CD4-positive, alpha-beta T cell treated with Interleukin-4 for 1 hour (primary cell): Measurements from ENCODE around the gene AUH.
"Not testable (repeated sequence)": the region's sequence is repeated elsewhere in the genome, so short reads cannot be mapped to it uniquely, and the experiment has no call there.

Source experiments
- DNase-seq, 2 donors: peaks; one replicate each; pipeline ENCODE4 v3.0.0-alpha.2; 2020 to 2022

Gene AUH

GRCh38 chr9:91206806-91207205 lies 154.9 kb downstream of the AUH start:
- no peak for DNase-seq

- DNase-seq, result no peak
These were observed 158.9 kb downstream of the AUH start for GRCh38 chr9:91202736-91203283.

DNA sequence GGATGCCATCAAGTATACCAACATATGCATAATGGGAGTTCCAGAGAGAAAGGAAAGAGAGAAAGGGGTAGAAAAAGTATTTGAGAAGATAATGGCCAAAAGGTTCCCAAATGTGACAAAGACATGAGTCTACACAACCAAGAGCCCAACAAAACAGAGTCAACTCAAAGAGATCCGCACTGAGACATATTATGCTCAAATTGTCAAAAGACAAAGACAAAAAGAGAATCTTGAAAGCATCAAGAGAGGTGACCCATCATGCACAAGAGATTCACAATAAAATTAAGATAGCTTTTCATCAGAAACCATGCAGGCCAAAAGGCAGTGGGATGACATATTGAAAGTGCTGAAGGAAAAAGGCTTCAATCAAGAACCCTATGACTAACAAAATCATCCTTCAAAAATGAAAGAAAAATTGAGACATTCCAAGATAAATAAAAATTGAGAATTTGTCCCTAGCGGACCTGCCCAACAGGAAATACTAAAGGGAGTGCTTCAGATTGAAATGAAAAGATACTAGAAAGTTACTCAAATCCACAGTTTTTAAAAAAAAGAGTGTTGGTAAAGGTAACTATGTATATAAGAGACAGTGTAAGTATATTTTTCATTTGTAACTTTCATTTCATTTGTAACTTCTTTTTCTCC lies 160.9 kb downstream of the AUH start:
- DNase-seq, result no peak

- peak in 1 of 2 donors; percentile 56 for DNase-seq
These were observed 161.8 kb downstream of the AUH start for GRCh38 chr9:91199739-91200497.

- DNase-seq, result not testable (repeated sequence)
These were observed 162.8 kb downstream of the AUH start for GRCh38 chr9:91198881-91199280.

DNA sequence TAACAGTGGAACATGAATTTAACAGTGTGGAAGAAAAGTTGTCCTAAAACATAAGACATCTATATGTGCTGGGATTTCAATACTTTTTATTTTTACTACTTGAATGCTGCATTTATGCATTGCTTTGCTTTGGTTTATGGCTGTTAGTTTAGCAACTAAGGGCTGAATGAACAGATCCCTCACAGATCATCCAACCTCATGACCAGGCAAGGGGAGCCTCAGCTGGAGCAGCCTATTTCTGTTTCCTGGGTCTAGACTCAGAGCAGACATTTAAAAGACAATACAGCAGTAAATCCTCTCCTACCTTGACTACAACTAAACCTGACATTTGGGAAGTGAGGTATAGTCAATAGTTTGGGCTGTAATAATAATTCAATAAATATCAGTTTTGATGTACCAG lies 163.3 kb downstream of the AUH start:
- no peak for DNase-seq

DNA sequence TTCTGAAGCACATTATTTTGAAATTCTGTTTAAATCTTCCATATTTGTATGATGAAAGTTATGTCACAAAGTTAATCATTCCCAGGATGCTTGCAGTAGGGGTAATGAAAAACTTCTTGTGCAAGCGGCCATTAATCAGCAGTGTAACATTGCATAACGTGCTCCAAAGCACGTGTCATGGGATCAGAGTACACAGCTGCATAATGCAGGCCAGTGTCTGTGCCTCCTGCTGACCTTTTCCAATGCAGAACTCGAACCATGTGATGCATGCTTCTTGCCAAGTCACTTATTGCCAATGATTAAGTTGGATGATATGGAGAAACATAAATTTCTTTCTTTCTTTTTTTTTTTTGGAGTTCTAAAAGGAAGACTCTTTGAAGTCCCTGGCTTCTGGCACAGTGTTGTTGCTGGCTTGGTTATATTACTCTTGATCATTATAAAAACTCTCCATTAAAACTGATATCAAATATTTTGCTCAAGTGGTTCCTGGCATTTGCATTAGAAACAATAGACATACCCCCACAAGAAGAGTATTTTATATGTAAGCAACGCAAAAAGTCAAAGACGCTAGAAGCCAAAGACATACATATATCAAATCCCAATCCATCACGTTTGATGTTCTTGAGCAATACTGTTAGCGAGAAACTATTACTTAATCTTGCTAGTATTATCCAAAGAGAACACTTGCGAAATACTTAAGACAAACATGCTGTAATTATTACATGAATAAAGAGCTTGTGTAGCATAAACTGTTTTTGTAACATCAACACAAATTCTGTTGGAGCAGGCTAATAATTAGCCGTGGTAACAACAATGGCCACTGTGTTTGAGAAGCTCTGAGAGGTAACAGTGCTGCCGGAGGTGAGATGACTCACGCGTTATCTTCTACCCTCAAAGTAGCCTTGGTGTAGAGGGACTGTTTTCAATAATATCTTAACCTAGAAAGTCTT lies 164.2 kb downstream of the AUH start:
- DNase-seq, result peak; percentile 15 to 81

DNA sequence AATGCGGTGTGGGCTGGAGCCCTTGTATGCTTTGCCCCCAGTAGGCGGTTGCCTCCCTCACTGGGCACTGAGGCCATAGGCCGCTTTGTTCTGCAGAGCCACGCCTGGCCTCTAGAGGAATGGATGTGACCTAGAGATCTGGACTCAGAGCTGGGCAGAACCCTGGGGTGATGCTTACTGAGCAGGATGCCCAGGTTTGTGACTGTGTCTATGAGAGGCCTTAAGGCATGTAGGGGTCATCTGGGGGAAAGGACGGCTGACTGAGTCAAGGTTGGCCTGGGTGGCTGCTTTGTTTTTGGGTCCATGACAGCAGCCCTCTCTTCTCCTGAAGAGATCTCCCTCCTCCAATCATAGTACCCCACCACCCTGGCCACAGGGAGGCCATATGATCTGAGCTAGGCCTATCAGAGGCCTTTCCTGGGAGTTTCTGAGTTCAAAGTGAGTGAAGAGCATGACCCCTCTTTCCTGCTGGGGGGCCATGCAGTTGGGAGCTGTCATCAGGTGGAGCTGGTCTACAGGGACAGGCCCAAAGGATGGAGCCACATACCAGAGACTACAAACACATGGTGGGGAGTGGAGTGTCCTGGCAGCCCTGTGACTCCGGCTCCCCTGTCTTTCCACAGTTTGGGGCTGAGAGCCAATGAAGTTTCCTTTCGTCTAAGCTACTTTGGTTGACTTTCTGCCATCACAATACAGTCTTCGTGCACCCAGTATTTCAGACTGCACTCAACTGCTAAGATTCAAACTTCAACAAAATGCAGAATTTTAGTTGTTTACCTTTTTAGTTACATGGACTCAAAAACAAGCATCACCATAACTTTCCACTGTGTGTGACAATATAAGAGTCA lies 165.4 kb downstream of the AUH start:
- no peak for DNase-seq

DNA sequence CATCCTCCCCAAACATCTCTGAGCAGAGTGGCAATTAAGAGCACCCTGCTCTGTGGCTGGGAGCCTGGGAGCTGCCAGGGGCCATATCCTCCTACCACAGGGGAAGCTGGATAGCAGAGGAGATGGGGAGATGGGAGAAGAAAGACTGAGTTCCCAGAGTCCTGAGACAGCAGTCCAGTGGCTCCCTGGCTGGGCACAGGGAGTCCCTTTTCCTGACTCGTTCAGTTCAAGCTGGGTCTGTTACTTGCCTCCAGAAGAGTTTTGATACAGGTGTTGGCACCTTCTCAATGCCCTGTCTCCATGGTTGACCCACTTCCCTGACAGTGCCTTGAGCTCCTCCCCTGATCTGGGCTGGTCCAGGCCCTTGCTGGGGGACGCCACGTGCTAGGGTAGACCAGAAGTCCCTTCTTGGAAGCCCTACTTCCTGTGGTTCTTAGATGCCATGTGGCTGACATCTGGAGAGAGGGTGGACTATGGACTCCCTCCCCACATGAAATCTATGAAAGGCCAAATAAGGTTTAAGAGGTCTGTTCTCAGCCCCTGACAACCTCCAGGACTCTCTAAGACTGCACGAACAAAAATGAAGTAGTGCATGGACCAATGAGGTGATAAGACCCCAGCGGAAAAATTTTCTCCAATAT lies 166.2 kb downstream of the AUH start:
- no peak for DNase-seq

- peak; percentile 73 to 79 for DNase-seq
These were observed 167.9 kb downstream of the AUH start for GRCh38 chr9:91193658-91194391.

DNA sequence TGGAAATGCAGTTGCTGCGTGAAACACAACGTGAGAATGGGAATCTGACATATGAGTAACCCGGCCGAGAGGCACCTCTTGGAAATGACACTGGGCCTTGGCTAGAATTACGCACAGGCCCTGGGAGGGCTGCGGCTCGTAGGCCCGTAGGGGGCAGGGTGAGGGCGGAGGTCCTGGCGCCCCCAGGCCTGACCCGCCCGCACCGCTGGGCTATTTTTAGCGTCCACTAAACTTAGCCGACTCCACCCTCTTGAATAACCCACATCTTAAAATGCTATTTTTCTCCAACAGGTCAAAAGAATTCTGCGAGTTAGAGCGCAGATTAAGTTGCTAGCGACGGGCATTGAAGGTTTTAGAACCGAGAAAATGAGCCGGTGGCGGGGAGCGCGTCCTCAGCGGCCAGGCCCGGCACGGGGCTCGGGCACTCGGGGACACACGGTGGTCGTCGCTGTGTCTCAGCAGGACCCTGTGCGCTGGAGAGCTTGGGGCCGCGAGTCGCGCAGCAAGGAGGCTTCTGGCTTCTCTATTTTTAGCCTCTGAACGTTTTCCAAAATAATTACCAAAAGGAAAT lies 168.5 kb downstream of the AUH start:
- peak; percentile 87 to 92 for DNase-seq

DNA sequence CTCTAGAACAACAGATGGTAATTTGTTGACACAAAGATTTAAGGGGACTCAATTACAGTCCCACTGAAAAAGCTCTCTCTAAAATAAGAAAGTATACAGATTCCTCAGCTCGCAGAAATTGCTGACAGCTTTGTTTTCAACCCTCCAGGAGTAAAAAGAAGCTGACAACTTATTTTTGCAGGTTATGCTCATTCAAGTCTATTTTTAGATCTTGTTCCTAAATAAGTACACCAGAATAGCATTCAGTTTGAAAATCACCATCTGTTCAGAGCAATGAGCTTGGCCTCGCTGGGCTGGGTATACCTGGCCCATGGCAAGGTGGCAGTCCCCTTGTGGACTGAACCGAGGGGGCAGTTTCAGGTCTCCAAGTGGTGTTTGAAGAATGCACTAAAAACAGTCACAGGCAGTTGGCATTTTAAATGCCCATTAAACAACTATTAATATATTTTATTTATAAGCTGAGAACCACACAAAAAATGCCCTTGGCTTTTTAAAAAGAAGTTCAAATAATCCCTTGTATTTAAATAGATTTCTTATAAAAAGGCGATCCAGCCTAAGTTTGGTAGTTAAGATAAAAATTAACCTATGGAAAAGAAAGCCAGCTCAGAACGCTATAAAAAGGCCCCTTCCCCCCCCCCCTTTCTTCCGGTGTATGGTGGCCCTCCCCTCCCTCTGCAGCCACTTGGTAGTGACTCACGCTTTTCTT lies 169.2 kb downstream of the AUH start:
- DNase-seq, result no peak

- DNase-seq, result no peak
These were observed 170.0 kb downstream of the AUH start for GRCh38 chr9:91191411-91192380.

DNA sequence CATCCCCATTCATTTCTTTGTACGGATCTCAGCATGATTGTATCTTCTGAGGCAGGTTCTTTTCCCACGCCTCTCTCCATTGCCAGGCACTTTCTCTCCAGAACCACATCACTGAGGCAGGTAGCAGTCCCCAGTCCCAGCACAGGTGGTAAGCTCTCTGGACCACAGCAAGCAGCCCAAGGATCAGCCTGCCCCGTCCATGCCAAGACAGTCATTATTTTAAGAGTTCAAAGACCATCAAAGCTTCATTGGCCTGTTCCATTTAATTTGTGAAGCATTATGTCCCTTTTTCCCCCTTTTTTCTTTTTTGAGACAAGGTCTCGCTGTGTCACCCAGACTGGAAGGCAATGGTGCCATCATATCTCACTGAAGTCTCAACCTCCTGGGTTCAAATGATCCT lies 171.7 kb downstream of the AUH start:
- no peak for DNase-seq

DNA sequence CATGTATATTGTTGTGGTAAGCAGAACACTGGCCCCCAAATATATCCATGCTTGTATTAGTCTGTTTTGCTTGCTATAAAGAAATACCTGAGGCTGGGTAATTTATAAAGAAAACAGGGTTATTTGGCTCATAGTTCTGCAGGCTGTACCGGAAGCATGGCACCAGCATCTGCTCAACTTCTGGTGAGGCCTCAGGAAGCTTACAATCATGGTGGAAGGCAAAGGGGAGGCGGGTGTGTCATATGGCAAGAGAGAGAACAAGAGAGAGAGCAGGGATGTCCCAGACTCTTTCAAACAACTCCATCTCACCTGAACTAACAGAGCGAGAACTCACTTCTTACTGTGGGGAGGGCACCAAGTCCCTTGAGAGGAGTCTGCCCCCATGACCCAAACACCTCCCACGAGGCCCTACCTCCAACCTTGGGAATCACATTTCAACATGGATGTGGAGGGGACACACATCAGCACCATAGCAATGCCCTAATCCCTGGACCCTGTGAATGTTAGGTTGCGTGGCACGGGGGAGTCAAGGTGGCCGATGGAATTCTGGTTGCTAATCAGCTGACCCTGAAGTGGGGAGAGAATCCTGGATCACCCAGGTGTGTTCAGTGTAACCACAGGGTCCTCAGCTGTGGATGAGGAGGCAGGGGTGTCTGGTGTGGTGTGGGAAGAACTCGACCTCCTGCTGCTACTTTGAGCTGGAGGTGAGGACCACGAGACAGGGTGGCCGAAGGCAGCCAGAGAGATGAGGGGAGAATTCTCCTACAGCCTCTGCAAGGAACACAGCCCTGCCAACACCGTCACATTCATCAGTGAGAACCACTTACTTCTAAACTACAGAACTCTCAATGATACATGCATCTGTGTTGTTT lies 172.8 kb downstream of the AUH start:
- no peak for DNase-seq

DNA sequence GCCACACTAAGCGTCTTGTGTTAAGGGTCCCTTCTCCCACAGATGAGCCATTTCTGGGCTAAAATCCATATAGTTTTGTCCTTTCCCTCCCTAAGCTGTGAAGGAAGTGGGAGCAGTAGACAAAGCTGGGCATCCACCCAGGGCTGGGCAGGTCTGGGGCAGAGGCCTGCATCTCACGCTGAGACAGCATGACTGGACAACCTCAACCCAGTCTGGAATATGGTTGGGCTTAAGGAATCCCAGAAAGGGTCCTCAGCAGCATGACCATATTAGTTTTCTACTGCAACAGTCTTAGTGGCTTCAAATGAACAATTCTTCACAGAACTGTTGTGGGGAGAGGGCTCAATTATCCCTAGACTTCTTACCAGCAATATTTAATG lies 173.8 kb downstream of the AUH start:
- no peak for DNase-seq

DNA sequence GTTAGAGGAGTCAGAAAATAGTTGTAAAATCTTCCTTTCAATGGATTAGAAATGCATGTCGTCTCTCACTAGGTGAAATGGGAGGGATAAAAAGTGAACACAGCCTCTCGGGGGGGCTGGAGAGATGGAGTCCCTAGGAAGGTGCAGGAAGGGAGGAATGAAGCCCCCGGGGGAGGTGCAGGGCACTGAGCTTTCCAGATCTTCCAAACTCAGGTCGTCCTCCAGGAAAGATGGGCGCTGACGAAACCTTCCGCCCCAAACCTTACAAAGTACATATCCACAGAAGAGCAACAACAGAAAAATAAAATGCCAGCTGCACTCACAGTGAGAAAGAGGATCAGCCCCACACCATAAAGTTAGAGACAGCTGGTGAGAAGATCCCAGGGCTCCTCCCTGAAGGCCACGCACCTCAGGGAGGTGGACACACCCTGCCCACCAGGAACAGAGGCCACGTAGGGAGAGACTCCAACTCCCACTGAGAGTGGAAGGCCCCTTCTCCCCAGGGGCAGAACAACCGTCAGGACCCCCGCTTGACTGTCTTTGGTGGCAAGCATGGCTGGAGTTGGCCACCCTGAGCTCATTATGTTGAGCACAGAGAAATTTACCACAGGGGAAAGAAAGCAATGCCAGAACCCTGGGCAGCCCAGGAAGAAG lies 174.3 kb downstream of the AUH start:
- no peak for DNase-seq
